ENCODE measurements around the gene MAP3K1.

The MAP3K1 gene

GRCh38 chr5:56849671-56850070 is 34.3 kb downstream of the MAP3K1 start:
- no peak for DNase-seq

GRCh38 chr5:56850423-56850822 is 35.1 kb downstream of the MAP3K1 start:
- no peak for DNase-seq

GRCh38 chr5:56851258-56851941 is 36.1 kb downstream of the MAP3K1 start:
- no peak for DNase-seq

GRCh38 chr5:56852228-56853000 is 37.1 kb downstream of the MAP3K1 start:
- DNase-seq, result no peak

GRCh38 chr5:56853698-56854097 is 38.3 kb downstream of the MAP3K1 start:
- DNase-seq, result no peak

- DNase-seq, result no peak
Observed at GRCh38 chr5:56854920-56855319, 39.6 kb downstream of the MAP3K1 start.

- DNase-seq, result no peak
Observed at GRCh38 chr5:56856541-56857178, 41.3 kb downstream of the MAP3K1 start.

- no peak for DNase-seq
Observed at GRCh38 chr5:56858777-56859442, 43.6 kb downstream of the MAP3K1 start.

- DNase-seq, result peak; percentile 39
Observed at GRCh38 chr5:56861893-56862485, 46.6 kb downstream of the MAP3K1 start.

- DNase-seq, result no peak
Observed at GRCh38 chr5:56862909-56863308, 47.6 kb downstream of the MAP3K1 start.

GRCh38 chr5:56871777-56872176 is 56.4 kb downstream of the MAP3K1 start:
- DNase-seq, result no peak

- no peak for DNase-seq
Observed at GRCh38 chr5:56873056-56873455, 57.7 kb downstream of the MAP3K1 start.

GRCh38 chr5:56876327-56876726 is 61.0 kb downstream of the MAP3K1 start:
- no peak for DNase-seq

GRCh38 chr5:56881571-56881970 is 66.2 kb downstream of the MAP3K1 start:
- no peak for DNase-seq

GRCh38 chr5:56893251-56893951 is 78.1 kb downstream of the MAP3K1 start:
- no peak for DNase-seq

- DNase-seq, result no peak
Observed at GRCh38 chr5:56896763-56897162, 81.4 kb downstream of the MAP3K1 start.

GRCh38 chr5:56898213-56898612 is 82.9 kb downstream of the MAP3K1 start:
- no peak for DNase-seq

- DNase-seq, result no peak
Observed at GRCh38 chr5:56900395-56900794, 85.0 kb downstream of the MAP3K1 start.

GRCh38 chr5:56900858-56901578 is 85.7 kb downstream of the MAP3K1 start:
- peak; percentile 39 for DNase-seq

GRCh38 chr5:56908942-56909293 is 93.6 kb downstream of the MAP3K1 start:
- peak; percentile 63 for DNase-seq

GRCh38 chr5:56909294-56910209 is 94.2 kb downstream of the MAP3K1 start, which contains the start of gene SETD9:
SETD9 (plus strand) TSS chr5:56909596; CDS start chr5:56909646, 50 bp downstream.
- peak; percentile 96 for DNase-seq

All from NCI-H345 (cell line).